T-helper 1 cell (primary cell): ENCODE results near the gene STKLD1.
A peak's percentile ranks its signal among the peaks of the same experiment; 100 is the strongest.

Source experiments
- DNase-seq, 5 donors: peaks; one replicate each; pipeline ENCODE4 v3.0.0-alpha.2; 2012 to 2020

STKLD1 gene

GRCh38 chr9:133346021-133346785 is 30.0 kb upstream of the STKLD1 start:
- no peak for DNase-seq

GRCh38 chr9:133347515-133347984 is 28.6 kb upstream of the STKLD1 start:
- DNase-seq = peak in 4 of 5 donors; percentile 37 to 45 (median 40)

GRCh38 chr9:133347985-133348717 is 28.0 kb upstream of the STKLD1 start, which contains the start of the genes MED22 and RPL7A:
Gene MED22, minus strand, starts transcription at chr9:133348131. Its CDS starts 1,469 bp downstream, at chr9:133346662.
Gene RPL7A, plus strand, starts transcription at chr9:133348218. Its CDS starts 26 bp downstream, at chr9:133348244.
- peak; percentile 74 to 94 (median 87) for DNase-seq

GRCh38 chr9:133348718-133349573 is 27.2 kb upstream of the STKLD1 start:
- no peak for DNase-seq

- no peak for DNase-seq
These were observed 26.1 kb upstream of the STKLD1 start for GRCh38 chr9:133349965-133350616.

- DNase-seq = no peak
These were observed 24.6 kb upstream of the STKLD1 start for GRCh38 chr9:133351526-133351907.

- DNase-seq = peak in 1 of 5 donors; percentile 33
These were observed 24.1 kb upstream of the STKLD1 start for GRCh38 chr9:133351908-133352634.

- no peak for DNase-seq
These were observed 23.4 kb upstream of the STKLD1 start for GRCh38 chr9:133352635-133353340.

- DNase-seq = no peak
These were observed 22.6 kb upstream of the STKLD1 start for GRCh38 chr9:133353548-133353947.

- no peak for DNase-seq
These were observed 21.4 kb upstream of the STKLD1 start for GRCh38 chr9:133354766-133355165.

- no peak for DNase-seq
These were observed 20.2 kb upstream of the STKLD1 start for GRCh38 chr9:133355881-133356357.

- DNase-seq = peak; percentile 81 to 91 (median 86)
These were observed 19.6 kb upstream of the STKLD1 start, which contains the start of the genes SURF1 and SURF2 for GRCh38 chr9:133356391-133357091. Gene SURF1, minus strand, starts transcription at chr9:133356487. Its CDS starts 34 bp downstream, at chr9:133356453. Gene SURF2, plus strand, starts transcription at chr9:133356550. Its CDS starts 43 bp downstream, at chr9:133356593.

GRCh38 chr9:133357656-133358055 is 18.5 kb upstream of the STKLD1 start:
- no peak for DNase-seq

GRCh38 chr9:133359399-133360175 is 16.6 kb upstream of the STKLD1 start:
- no peak for DNase-seq

- DNase-seq = no peak
These were observed 15.5 kb upstream of the STKLD1 start for GRCh38 chr9:133360400-133361393.

GRCh38 chr9:133361507-133362092 is 14.6 kb upstream of the STKLD1 start:
- no peak for DNase-seq

GRCh38 chr9:133362359-133363044 is 13.7 kb upstream of the STKLD1 start:
- no peak for DNase-seq
